Islet precursor cell (in vitro differentiated cells): ENCODE measurements around the gene RAB6D.
"Not testable (repeated sequence)": the region's sequence is repeated elsewhere in the genome, so short reads cannot be mapped to it uniquely, and the experiment has no call there.

Experiments
- DNase-seq: peaks from one replicate; pipeline ENCODE4 v3.0.0-alpha.2; 2018

Gene RAB6D

DNA sequence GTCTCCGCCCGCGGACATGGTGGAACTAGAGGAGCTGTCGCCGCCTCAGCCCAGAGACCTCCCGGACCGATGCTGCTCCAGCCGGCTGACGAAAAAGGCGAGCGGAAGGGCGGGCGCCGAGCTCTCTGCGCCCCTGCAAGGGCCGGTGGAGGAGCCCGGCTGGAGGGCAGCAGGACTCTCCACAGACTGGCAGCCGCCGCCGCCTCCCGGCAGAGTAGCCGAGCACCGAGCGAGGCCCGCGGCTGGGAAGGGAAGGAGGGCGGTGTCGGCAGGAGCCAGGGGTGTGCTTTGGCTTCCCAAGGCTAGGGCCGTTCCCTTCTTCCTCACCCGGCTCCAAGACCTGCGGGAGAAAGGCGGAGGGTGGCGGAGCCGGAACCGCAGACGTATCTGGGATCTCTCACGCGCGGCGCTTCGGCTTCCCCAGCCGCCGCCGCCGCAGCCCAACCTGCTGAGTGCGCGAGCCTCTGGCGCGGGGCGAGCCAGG, at the start of gene RAB6D:
RAB6D (minus strand) TSS at position 466 of the 484 bp plus-strand sequence; CDS start at position 18, 448 bp downstream.
- peak; percentile 79 for DNase-seq

GRCh38 chr2:131413148-131413747, 49.3 kb upstream of the RAB6D start:
- no peak for DNase-seq

DNA sequence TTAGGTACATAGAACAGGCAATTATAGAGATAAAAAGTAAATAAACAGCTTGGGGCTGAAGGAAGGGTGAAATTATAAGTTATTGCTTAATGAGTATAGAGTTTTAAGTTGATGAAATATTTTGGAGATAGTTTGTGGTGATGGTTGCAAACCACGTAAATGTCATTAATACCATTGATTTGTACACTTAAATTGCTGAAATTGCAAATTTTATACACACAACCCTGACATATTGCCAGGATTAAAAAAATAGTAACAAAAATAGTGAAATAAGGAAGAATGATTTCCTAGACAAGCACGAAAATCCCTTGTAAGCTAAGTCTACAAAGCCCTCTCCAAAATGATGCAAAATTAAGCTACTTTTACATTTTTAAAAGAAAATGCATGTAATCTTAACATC, 46.2 kb upstream of the RAB6D start:
- no peak for DNase-seq

GRCh38 chr2:131408778-131409177, 44.8 kb upstream of the RAB6D start:
- DNase-seq, result no peak

DNA sequence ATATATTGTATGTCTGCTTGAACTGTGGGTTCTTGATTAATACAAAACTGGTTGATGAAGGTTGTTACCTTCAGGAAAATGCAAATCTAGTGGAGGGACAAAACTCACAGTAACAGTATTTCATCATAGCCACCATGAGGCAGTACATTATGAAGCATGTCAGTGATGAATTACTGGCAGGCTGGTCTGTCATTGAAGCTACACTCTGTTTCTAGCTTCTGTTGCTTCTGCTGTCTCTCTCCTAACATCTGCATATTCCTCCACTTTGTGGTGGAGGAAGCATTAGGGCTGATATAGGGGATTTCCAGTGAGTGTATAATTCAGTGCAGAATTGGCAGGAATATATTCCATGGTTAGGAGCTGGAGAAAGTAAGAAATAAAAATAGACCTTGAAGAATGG, 44.2 kb upstream of the RAB6D start:
- DNase-seq, result no peak

GRCh38 chr2:131404753-131405152, 40.8 kb upstream of the RAB6D start:
- no peak for DNase-seq

DNA sequence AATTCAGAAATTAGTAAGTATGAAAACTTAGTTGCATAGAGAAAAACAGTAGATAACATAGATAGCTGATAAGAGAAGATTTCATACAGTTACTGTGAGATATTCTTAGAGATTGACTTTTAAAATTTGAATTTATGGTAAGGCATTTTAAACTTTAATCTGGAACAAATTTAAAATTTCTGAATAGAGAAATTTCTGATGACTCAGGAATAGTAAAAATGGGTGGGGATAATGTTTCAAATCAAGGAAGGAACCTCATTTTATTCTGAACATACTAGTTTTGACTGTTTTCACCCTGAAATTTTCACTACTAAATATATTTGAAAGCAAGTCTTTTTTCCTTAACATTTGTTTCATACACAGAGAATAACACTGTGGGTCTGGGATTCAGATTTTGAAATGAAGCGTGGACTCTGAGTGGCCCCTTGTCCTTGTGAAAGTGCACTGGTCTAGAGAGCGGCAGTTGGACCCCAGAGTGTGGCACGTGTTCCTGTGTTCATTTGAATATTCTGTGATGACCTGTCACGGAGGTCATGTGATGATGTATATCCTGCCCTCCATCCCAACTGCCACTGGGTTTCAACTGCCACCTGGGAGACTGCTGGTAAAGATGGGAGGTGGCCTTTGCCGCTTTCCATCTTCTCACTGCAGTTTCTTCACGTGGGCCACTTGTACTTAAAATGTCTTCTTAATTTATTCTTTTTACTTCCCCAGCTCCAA, 38.5 kb upstream of the RAB6D start:
- no peak for DNase-seq

DNA sequence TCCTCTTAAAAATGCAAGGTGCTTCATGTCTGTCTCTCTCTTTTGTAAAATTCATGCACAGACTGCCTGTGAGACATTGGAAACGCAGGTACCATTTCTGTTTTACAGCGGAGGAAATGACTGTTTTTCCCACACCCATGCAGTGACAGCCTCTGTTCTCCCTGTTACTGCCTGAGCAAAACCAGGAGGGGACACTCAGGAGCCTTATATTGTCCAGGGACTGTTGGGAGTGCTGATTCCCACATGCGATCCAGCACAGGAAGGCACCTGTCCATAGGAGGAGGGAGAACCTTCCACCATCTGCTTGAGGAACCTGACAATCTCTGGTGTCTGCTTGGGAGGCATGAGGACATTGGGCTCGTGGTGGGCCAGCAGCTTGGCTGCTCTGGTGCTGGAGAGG, 36.9 kb upstream of the RAB6D start:
- no peak for DNase-seq

DNA sequence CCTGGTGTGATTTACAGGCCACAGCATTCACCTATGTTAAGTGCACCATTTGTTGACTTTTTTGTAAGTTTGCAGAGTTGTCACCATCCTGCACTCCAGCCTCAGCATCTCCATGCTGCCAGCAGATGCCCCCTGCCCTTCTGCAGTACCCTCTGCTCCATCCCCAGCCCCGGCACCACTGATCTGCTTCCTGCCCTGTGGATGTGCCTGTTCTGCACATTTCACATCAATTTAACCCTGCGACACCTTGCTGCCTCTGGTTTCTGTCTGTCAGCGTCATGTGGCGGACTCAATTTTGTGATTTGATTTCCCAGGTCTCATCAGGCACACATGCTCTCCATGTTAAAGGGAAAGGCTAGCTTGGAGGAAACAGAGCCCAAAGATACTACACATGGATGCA, 36.5 kb upstream of the RAB6D start:
- DNase-seq, result not testable (repeated sequence)

- DNase-seq, result not testable (repeated sequence)
Observed at GRCh38 chr2:131396209-131396608, 32.2 kb upstream of the RAB6D start.

GRCh38 chr2:131395024-131395645, 31.2 kb upstream of the RAB6D start:
- DNase-seq, result peak; percentile 66

DNA sequence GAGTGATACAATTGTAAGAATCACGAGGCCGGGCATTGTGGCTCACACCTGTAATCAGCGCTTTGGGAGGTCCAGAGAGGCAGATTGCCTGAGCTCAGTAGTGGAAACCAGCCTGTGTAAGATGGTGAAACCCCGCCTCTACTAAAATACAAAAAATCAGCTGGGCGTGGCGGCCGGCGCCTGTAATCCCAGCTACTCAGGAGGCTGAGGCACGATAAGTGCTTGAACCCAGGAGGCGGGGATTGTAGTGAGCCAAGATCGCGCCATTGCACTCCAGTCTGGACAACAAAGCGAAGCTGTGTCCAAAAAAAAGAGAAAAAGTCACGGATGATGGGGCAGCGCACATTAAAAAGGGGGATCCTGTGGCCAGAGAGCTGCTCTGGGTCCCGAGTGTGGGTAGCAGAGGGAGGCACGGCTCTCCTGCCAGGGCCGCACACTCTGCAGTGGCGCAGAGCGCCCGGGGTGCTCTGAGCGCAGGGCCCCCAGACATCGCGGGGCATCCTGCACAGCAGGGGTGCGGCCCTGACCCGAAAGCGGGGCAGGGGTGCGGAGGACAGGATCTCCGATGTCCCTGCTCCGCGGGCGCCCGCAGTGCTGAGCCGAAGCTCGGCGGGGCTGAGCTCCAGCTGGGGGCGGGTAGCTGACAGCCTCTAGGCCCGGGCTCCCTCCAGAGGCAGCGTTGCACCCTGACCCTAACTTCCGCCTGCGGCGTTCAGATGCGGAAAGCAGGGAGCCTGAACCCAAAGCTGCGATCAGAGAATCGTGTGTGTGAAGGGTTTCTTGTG, 30.4 kb upstream of the RAB6D start:
- peak; percentile 80 for DNase-seq

GRCh38 chr2:131391953-131392352, 28.0 kb upstream of the RAB6D start:
- DNase-seq, result not testable (repeated sequence)

DNA sequence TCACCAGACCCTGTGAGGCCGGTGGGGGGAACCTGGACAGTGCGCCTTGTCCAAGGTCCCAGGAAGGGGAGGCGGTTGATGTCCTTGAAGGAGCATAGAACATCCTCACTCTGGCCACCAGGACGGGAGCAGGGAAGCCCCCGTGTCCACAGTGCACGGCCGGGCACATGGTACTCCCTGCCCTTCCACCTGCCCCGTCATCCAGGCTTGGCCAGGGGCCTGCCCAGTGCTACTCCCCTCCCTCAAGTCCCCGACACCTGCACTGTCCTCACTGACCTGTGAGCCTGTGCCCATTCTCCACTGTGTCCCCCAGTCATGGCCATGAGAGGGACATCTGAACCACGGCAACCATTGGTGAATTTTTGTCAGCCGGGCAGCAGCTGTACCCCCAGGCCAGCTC, 27.5 kb upstream of the RAB6D start:
- DNase-seq, result not testable (repeated sequence)

- DNase-seq, result not testable (repeated sequence)
Observed at GRCh38 chr2:131390495-131391130, 26.6 kb upstream of the RAB6D start.

DNA sequence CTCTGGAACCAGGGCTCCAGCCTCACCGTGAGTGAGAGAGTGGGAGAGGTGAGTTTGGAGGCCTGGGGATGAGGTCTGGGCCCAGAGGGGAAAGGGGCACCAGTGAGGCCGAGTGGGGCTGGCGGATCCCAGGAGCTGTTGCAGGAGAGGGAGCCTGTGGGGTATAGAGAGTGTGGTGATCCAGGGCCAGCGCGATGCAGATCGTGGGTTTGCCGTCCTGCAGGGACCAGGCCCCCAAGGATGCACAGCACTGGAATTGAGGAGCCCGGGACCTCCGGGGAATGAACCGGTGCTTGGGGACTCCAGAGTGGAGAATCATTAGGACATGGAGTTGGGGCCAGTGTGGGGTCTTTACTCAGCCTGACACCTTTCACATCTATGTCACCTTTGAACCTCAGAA, 25.7 kb upstream of the RAB6D start:
- DNase-seq, result no peak

- not testable (repeated sequence) for DNase-seq
Observed at GRCh38 chr2:131388834-131389233, 24.9 kb upstream of the RAB6D start.

- not testable (repeated sequence) for DNase-seq
Observed at GRCh38 chr2:131373111-131373510, 9.1 kb upstream of the RAB6D start.

DNA sequence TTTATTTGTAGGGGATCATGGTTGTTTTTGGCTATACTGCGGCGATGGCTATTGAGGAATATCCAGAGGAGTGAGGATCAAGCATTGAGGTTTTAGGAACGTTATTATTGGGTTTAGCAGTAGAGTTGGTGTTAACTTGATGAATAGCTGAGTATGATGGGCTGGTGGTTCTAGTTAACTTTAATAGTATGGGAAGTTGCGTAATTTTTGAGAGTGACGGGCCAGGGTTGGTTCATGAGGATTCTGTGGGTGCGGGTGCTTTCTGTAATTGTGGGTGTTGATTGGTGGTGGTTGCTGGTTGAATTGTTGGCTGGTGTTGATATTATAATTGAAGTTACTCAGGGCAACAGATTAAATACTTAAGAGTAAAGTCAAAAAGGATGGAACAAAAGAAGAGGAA, 6.0 kb upstream of the RAB6D start:
- DNase-seq, result no peak

- not testable (repeated sequence) for DNase-seq
Observed at GRCh38 chr2:131368493-131369066, 4.6 kb upstream of the RAB6D start.

GRCh38 chr2:131367352-131367751, 3.4 kb upstream of the RAB6D start:
- DNase-seq, result no peak

- DNase-seq, result no peak
Observed at GRCh38 chr2:131366643-131367042, 2.7 kb upstream of the RAB6D start.
